Stimulated activated CD8-positive, alpha-beta memory T cell treated with anti-CD3 and anti-CD28 coated beads, Interleukin-15, amount 100 ng/mL, for 48 hours (primary cell): ENCODE results near the gene SLC22A7.
A peak's percentile ranks its signal among the peaks of the same experiment; 100 is the strongest.

ENCODE experiments used
- DNase-seq, 2 donors: peaks; one replicate each; pipeline ENCODE4 v3.0.0-alpha.2; 2020; ENCODE audit warnings: low read depth in 2 of 2

The SLC22A7 gene

DNA sequence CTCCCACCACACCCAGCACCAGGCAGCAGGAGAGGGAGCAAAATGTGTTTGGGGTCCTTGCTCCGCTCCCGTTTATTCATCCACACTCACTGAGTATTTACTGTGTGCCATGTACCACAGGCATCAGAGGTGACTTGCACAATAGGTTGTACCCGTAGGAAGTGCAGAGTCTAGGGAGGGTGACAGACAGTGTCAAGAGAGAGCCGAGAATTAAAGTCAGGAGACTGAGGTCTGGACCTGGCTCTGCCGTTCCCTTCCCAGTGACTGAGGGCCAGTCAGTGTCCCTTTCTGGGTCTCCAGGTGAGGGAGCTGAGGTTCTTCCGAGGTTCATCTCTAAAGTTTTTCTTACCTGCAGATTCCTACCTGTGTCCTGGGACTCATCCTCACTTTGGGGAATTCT, 32.5 kb upstream of the SLC22A7 start:
- no peak for DNase-seq

GRCh38 chr6:43267619-43268354, 30.3 kb upstream of the SLC22A7 start:
- DNase-seq: no peak

GRCh38 chr6:43268355-43268700, 29.7 kb upstream of the SLC22A7 start:
- DNase-seq: no peak

- no peak for DNase-seq
These were observed 29.2 kb upstream of the SLC22A7 start for GRCh38 chr6:43268782-43269272.

DNA sequence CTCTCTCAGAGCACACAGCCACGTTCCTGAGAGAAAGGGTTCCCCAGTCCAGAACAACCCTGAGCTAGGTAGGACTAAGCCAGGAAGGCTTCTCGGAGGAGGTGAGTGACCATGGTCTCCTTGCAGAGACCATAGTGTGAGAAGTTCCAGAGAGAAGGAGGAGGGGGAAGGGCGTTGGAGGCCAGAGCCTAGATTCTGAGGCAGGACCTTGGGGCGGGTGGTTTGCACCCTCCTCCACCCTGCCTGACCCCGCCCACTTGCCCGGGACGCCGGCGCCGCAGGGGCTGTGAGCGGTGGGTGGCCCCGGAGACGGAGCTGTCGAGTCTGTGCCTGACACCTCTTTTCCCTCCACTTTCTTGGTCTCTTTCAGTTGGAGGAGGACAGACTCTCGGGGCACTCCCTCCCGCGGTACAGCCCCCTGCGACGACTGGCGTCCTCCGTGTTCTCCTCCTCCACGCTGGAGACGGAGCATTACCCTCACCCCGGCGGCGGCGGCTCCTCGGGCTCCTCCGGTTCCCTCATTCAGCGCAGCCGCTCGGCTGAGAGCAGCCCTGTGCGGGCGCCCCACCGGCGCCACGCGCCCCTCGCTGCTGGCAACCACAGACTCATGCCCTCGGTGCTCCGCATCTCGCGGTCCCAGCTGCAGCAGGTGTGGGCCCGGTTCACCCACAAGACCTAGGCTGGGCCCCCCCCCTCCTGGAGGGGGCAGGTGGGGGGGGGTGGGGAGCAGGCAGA, 28.6 kb upstream of the SLC22A7 start:
- DNase-seq: peak in 1 of 2 donors; percentile 35

GRCh38 chr6:43271103-43271815, 26.8 kb upstream of the SLC22A7 start:
- no peak for DNase-seq

DNA sequence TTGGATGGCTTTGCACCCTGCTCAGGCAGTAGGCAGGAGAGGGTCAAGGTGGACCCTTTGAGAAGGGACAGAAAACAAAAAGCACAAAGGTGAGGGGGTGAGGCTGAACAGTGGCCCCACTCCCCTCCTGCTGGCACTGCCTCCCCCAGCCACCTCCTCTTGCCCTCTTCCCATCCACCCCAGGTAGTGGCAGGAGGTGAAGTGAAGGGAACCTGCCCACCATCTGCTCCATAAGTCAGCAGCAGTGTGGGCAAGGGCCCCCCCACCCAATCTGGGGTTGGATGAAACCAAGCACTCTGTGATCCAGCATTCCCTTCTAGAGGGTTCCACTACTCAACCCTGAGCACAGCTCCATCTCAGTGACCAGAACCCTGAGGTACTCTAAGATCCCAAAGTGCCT, 26.1 kb upstream of the SLC22A7 start:
- DNase-seq: no peak

GRCh38 chr6:43273707-43274106, 24.4 kb upstream of the SLC22A7 start:
- DNase-seq: no peak

- DNase-seq: no peak
These were observed 23.7 kb upstream of the SLC22A7 start for GRCh38 chr6:43274127-43274915.

DNA sequence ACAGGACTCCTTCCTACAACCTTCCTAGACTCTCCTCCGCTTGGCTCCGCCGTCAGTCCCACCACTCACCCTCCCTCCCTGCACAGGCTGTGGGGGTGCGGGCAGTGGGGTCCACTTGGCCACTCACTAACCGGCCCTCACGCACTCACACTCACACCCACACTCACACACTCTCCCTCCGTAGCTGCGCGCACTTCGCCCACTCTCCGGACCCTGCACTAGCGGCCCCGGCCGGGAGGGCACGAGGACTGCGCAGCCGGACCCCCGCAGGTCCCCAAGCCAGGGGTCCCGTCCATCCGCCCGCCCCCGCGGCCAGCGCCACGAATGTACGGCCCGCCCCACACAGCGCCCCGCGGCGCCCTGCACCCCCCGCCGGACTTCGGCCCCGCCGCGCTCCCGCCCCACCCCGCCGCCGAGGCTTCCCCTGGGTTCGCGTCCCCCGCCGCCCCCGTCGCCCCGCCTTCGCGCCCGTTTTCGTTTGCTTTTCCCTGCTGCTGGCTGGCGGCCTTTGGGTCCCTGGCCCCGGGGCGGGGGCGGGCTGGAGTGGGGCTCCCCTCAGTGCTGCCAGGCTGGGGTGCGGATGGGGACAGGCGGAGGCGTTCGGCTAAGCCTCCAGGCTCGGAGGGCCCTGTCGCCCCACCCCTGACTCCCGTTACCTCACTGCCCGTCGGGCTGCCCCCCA, 23.0 kb upstream of the SLC22A7 start:
- no peak for DNase-seq

DNA sequence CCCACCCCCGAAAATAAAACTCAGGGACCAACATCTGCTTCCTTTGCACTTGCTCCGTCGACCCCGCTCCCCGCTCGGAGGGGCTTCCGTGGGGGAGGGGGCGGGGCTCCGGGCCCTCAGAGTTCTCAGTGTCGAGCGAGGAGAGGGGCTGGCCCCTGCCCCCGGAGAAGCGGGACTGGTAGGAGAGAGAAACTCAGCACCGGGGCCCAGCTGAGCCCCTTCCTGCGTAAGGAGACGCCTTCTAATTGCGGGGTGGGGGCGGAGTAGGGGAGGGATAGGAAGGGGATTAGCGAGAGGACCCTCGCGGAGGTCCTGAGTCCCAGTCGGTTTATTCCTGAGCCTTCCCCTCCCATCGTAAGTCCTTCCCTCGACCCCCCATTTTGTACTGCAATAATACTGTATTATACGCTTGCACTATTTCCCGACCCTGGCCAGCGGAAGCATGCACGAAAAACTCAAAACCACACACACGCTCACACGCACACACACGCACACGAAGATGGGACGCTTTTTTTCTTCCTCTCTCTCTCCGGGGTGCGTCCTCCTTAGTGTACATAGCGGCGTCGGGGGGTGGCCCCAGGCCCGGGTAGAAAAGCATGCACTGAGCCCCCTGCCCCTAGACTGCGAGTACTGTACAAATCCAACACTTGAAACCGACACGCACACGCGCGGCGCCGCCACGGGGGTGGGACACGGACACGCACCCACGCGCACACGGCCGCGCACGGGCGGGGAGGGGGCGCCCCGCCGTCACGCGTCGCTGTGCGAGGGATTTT, 22.1 kb upstream of the SLC22A7 start:
- DNase-seq: no peak

- DNase-seq: no peak
These were observed 21.3 kb upstream of the SLC22A7 start for GRCh38 chr6:43276577-43277305.

GRCh38 chr6:43277306-43277642, 20.8 kb upstream of the SLC22A7 start:
- DNase-seq: no peak

DNA sequence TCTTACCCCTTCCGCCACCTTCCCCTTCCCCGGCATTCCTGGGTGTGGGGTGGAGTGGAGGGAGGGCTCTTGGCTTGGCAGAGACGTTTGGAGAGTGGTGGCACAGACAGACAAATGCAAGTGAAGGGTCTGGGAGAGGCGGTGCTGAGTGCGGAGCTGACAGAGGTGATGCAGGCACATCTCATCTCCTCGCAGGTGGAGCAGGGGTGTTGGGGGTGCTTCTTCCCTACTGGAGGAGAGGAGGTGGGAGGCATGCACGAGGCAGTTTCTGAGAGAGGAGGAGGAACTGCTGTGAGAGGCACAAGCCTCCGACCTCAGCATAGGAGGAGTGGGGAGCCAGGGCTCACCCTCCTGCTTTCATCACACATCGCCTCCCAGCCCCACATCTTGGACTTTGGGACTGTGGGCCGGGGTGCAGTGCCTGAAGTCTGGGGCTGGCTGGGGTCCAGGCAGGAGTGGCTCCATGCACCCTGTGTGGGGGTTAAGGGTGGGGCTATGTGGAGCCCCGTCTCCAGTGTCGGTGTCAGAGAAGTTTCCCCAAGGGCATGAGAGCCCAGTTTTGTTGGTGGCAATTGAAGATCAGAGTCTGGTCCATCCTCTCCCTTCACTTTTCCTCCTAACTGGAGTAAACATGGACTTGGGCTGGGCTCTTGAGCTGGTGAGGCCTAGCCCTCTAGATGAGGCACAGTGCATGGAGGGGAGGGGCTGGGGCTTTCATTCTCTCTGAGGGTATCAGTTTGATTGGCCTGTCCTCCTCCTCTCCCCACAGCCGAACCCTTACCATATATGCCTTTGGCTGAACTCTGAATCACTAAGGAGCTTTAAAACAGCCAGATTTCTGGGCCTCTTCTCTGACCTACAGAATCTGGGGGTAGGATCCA, 20.2 kb upstream of the SLC22A7 start:
- DNase-seq: no peak

DNA sequence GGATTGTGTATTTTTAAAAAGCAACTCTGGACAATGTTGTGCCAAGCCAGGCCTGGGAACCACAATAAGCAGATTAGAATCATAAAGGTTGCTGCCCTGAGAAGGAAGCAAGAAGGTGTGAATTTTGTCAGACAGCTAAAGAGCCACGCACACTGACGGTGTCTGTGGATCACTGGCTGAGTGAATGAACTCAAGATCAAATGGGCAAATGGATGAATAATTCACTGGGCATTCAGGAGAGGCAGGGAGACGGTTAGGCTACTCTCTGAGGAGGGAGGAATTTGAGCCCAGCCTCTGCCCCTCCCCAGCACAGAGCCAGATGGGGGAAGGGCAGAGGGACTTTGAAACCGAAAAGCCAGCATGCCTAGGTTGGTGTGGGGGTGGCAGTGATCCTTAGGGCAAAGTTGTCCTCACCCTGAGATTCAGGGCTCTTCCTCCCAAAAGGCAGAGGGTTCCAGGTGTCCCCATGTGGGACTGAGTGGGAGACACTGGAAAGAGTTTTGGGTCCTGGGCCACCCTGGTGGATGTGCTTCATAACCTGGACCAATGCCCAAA, 19.5 kb upstream of the SLC22A7 start:
- no peak for DNase-seq

- no peak for DNase-seq
These were observed 17.8 kb upstream of the SLC22A7 start for GRCh38 chr6:43280234-43280633.

DNA sequence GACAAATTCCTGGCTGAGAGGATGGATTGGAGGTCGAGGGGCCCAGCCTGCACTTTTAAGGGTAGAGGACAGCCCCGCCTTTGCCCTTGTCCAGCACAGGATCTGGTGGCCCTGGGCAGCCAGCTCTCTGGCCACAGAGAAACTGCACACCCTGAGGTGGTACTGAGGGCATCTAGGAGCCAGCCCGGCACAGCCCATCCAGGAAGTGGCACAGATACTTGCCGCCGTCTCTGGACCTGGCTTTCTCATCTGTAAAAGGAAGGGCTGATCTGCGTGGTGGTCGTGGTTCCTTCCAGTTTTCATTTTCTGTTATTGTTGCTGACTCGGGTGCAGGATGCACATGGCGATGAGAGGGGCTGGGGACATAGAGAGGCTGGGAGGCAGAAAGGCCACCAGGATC, 16.0 kb upstream of the SLC22A7 start:
- DNase-seq: no peak

- no peak for DNase-seq
These were observed 15.2 kb upstream of the SLC22A7 start for GRCh38 chr6:43282636-43283513.
